ENCODE data around the gene ELF3.
"Not testable (repeated sequence)": the region's sequence is repeated elsewhere in the genome, so short reads cannot be mapped to it uniquely, and the experiment has no call there.

The ELF3 gene

GRCh38 chr1:202018468-202019234 lies 8.3 kb downstream of the ELF3 start:
- Histone ChIP-seq H3K4me3 (ENCODE audit: low read depth in 1 of 2, low read length in 2 of 2) (no peak overlapping the region), H3K27ac (ENCODE audit: low read length) (peak overlapping the region; percentile 68), H3K36me3 (ENCODE audit: control insufficient read depth in 1 of 2, insufficient read depth in 2 of 2, low read length in 2 of 2) (peaks cover 0 to 13% of the 10 kb centered on the region in 2 donors), H3K4me1 (ENCODE audit: control insufficient read depth in 1 of 2, insufficient read depth in 2 of 2, low read length in 2 of 2) (no peaks in the 10 kb centered on the region), H3K9me3 (ENCODE audit: control insufficient read depth in 1 of 2, low read length in 2 of 2) (no peaks in the 10 kb centered on the region), H3K27me3 (ENCODE audit: low read depth, low read length) (no peaks in the 10 kb centered on the region)

- H3K27ac ChIP-seq (ENCODE audit: low read length) = peak overlapping the region; percentile 68
- not testable (repeated sequence) for H3K27me3 ChIP-seq (ENCODE audit: low read depth, low read length); H3K4me1 ChIP-seq (ENCODE audit: control insufficient read depth in 1 of 2, insufficient read depth in 2 of 2, low read length in 2 of 2); H3K36me3 ChIP-seq (ENCODE audit: control insufficient read depth in 1 of 2, insufficient read depth in 2 of 2, low read length in 2 of 2); H3K9me3 ChIP-seq (ENCODE audit: control insufficient read depth in 1 of 2, low read length in 2 of 2); H3K4me3 ChIP-seq (ENCODE audit: low read depth in 1 of 2, low read length in 2 of 2)
These were observed 8.8 kb downstream of the ELF3 start for GRCh38 chr1:202019235-202019558.

DNA sequence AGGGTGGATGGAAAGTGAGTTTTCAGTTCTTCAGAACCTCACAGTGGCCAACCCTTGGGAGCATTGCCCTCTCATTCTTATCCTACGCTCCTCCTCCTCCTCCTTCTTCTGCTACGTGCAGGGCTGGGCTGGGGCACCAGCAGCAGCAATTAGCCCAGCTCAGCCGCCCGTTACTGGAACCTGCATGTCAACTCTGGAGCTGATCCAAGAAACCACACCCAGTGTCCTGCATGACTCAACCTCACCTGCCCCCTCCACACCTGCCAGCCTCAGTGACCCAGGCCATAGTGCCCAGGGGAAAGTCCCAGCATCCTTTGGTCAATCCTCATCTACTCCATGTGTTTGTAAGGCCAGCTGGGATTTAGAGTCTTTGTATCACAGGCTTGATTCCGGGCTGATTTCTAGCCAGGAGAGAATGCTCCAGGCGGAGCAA lies 12.6 kb downstream of the ELF3 start:
- Histone ChIP-seq H3K4me1 (ENCODE audit: control insufficient read depth in 1 of 2, insufficient read depth in 2 of 2, low read length in 2 of 2) (no peaks in the 10 kb centered on the region), H3K9me3 (ENCODE audit: control insufficient read depth in 1 of 2, low read length in 2 of 2) (no peaks in the 10 kb centered on the region), H3K36me3 (ENCODE audit: control insufficient read depth in 1 of 2, insufficient read depth in 2 of 2, low read length in 2 of 2) (no peaks in the 10 kb centered on the region), H3K4me3 (ENCODE audit: low read depth in 1 of 2, low read length in 2 of 2) (no peak overlapping the region), H3K27ac (ENCODE audit: low read length) (peak overlapping the region; percentile 39), H3K27me3 (ENCODE audit: low read depth, low read length) (no peaks in the 10 kb centered on the region)

DNA sequence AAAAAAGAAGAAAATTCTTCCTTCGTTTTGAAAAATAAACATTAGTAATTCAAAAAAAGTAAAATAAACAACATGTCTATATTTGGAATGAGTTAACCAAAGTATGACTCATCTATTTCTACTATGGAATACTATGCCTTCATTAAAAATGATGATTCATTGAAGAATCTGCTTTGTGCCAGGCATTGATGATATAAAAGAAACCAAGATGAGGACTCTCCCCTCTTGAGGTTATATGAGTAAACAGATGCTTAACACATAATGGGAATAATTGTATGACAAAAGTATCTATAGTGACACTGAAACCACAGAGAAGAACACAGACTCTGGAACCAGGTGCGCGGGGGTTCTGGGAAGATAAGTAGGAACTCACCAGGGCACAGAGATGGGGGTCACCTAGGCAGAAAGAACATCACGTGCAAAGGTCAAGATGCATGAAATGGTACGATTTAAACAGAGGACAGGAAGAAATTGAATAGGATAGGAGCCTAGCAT lies 18.8 kb downstream of the ELF3 start:
- Histone ChIP-seq H3K4me3 (ENCODE audit: low read depth in 1 of 2, low read length in 2 of 2) (no peak overlapping the region), H3K27ac (ENCODE audit: low read length) (no peak overlapping the region), H3K4me1 (ENCODE audit: control insufficient read depth in 1 of 2, insufficient read depth in 2 of 2, low read length in 2 of 2) (no peaks in the 10 kb centered on the region), H3K36me3 (ENCODE audit: control insufficient read depth in 1 of 2, insufficient read depth in 2 of 2, low read length in 2 of 2) (no peaks in the 10 kb centered on the region), H3K27me3 (ENCODE audit: low read depth, low read length) (no peaks in the 10 kb centered on the region), H3K9me3 (ENCODE audit: control insufficient read depth in 1 of 2, low read length in 2 of 2) (no peaks in the 10 kb centered on the region)

DNA sequence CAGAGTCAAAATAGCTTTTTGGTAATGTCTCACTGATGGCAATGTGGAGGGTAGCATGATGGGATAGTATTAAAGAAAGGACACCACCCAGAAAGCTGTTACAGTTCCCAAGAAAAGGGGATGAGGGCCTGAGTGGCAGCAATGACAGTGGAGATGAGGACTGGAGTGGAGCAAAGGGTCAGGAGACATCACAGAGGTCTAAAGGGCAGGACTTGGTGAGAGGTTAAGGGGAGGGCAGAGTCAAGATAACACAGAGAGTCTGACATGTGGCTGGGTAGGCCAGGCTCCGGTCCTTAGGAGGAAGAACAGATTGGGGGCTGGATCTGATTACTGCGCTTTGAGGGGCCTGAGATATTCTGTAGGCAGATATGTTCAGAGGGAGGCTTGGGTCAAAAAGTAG lies 19.3 kb downstream of the ELF3 start:
- Histone ChIP-seq H3K4me1 (ENCODE audit: control insufficient read depth in 1 of 2, insufficient read depth in 2 of 2, low read length in 2 of 2) (no peaks in the 10 kb centered on the region), H3K27ac (ENCODE audit: low read length) (no peak overlapping the region), H3K27me3 (ENCODE audit: low read depth, low read length) (no peaks in the 10 kb centered on the region), H3K36me3 (ENCODE audit: control insufficient read depth in 1 of 2, insufficient read depth in 2 of 2, low read length in 2 of 2) (no peaks in the 10 kb centered on the region), H3K4me3 (ENCODE audit: low read depth in 1 of 2, low read length in 2 of 2) (no peak overlapping the region), H3K9me3 (ENCODE audit: control insufficient read depth in 1 of 2, low read length in 2 of 2) (no peaks in the 10 kb centered on the region)

GRCh38 chr1:202031796-202032195 lies 21.4 kb downstream of the ELF3 start:
- H3K4me1 ChIP-seq (ENCODE audit: control insufficient read depth in 1 of 2, insufficient read depth in 2 of 2, low read length in 2 of 2) = no peaks in the 10 kb centered on the region
- no peaks in the 10 kb centered on the region for H3K9me3 ChIP-seq (ENCODE audit: control insufficient read depth in 1 of 2, low read length in 2 of 2)
- H3K27me3 ChIP-seq (ENCODE audit: low read depth, low read length) = no peaks in the 10 kb centered on the region
- no peaks in the 10 kb centered on the region for H3K36me3 ChIP-seq (ENCODE audit: control insufficient read depth in 1 of 2, insufficient read depth in 2 of 2, low read length in 2 of 2)
- H3K4me3 ChIP-seq (ENCODE audit: low read depth in 1 of 2, low read length in 2 of 2) = no peak overlapping the region
- H3K27ac ChIP-seq (ENCODE audit: low read length) = no peak overlapping the region

- Histone ChIP-seq H3K27me3 (ENCODE audit: low read depth, low read length) (no peaks in the 10 kb centered on the region), H3K36me3 (ENCODE audit: control insufficient read depth in 1 of 2, insufficient read depth in 2 of 2, low read length in 2 of 2) (no peaks in the 10 kb centered on the region), H3K4me1 (ENCODE audit: control insufficient read depth in 1 of 2, insufficient read depth in 2 of 2, low read length in 2 of 2) (no peaks in the 10 kb centered on the region), H3K27ac (ENCODE audit: low read length) (peak overlapping the region; percentile 87), H3K4me3 (ENCODE audit: low read depth in 1 of 2, low read length in 2 of 2) (no peak overlapping the region), H3K9me3 (ENCODE audit: control insufficient read depth in 1 of 2, low read length in 2 of 2) (no peaks in the 10 kb centered on the region)
These were observed 23.8 kb downstream of the ELF3 start for GRCh38 chr1:202034149-202034682.

DNA sequence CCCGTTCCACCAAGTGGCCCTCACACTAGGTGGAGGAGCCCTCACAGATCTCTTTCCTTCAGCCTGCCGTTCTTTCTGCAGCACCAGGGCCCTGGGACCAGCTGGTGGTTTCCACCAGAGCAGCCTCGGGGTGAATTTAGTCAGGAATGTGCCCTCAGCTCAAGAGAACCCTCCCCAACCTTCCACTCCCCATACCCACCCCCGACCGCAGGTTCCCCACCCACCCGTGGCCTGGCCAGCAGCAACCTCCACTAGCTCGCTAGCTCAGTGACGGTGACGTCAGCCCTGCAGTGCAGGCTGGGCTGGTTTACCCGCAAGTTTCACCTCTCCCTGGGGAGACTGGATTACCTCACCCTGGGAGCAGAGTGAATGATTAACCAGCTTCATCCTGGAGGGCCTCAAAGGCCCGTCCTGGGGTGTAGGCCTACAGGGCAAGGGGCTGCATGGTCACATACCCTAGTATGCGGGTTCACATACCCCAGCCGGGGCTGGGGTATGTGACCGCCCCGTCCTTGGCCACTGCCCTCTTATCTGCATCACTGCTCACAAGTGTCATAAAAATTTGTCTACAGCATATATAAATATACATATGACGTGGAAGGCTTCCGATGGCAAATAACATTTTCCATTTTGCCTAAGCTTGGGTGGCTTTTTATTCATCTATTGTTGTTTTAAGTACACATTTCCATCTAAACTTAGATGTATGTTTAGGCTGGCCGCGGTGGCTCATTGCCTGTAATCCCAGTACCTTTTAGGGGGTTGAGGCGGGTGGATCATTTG lies 24.5 kb downstream of the ELF3 start:
- no peaks in the 10 kb centered on the region for H3K27me3 ChIP-seq (ENCODE audit: low read depth, low read length)
- H3K9me3 ChIP-seq (ENCODE audit: control insufficient read depth in 1 of 2, low read length in 2 of 2) = no peaks in the 10 kb centered on the region
- H3K27ac ChIP-seq (ENCODE audit: low read length) = peak overlapping the region; percentile 87
- H3K36me3 ChIP-seq (ENCODE audit: control insufficient read depth in 1 of 2, insufficient read depth in 2 of 2, low read length in 2 of 2) = no peaks in the 10 kb centered on the region
- no peak overlapping the region for H3K4me3 ChIP-seq (ENCODE audit: low read depth in 1 of 2, low read length in 2 of 2)
- no peaks in the 10 kb centered on the region for H3K4me1 ChIP-seq (ENCODE audit: control insufficient read depth in 1 of 2, insufficient read depth in 2 of 2, low read length in 2 of 2)

DNA sequence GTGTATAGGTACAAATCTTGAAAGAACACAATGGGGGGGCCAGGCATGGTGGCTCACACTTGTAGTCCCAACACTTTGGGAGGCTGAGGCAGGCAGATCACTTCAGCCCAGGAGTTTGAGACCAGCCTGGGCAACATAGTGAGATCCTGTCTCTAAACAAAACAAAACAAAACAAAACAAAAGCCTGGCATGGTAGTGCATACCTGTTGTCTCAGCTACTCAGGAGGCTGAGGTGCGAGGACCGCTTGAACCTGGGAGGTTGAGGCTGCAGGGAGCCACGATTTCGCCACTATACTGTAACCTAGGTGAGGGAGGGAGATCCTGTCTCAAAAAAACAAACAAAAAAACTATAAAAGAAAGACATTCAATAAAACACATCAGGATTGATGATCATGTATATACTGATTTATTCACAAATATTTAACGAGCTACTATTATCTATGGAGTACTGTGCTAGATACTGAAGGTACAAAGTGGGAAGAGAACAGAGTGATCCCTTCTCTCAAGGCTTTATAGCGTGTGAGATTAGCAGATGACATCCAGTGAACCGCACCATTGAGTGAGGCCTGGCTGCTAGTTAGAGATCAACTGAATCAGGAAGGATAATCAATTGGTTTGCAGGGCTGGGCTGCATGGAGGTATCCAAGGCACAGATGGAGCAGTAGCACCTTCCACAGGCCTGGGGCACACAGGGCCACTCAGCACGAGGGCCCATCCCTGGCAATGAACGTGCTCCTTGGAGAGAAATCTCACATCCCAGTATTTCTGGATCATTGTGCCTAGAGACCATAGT lies 26.4 kb downstream of the ELF3 start:
- no peaks in the 10 kb centered on the region for H3K4me1 ChIP-seq (ENCODE audit: control insufficient read depth in 1 of 2, insufficient read depth in 2 of 2, low read length in 2 of 2)
- H3K27me3 ChIP-seq (ENCODE audit: low read depth, low read length) = no peaks in the 10 kb centered on the region
- H3K4me3 ChIP-seq (ENCODE audit: low read depth in 1 of 2, low read length in 2 of 2) = no peak overlapping the region
- H3K27ac ChIP-seq (ENCODE audit: low read length) = no peak overlapping the region
- no peaks in the 10 kb centered on the region for H3K9me3 ChIP-seq (ENCODE audit: control insufficient read depth in 1 of 2, low read length in 2 of 2)
- H3K36me3 ChIP-seq (ENCODE audit: control insufficient read depth in 1 of 2, insufficient read depth in 2 of 2, low read length in 2 of 2) = no peaks in the 10 kb centered on the region

DNA sequence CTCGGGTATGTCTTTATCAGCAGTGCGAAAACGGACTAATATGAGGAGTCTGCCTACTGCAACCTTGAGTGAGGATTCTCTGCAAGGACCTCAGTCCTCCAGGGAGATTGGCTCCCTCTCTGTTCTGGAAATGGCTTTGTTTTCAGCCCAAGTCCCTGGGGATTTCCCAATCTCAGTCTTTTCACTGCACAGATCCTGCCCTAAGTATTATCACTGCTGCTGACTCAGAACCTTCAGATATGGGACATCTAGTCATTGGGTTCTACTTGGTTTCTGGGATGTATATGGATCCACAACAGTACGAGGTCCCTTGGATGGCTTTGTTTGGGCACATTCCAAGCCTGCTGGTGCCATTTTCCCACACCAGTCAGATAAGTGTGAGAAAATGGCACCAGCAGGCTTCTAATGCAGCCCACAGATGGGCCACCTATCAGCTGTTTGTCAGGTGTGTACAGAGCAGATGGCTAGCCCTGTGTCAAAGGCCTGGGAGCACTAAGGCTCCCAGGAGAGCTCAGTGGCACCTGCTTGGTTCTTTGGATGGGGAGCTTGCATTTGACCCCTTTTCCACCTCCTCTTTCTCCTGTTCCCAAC lies 27.4 kb downstream of the ELF3 start:
- no peaks in the 10 kb centered on the region for H3K27me3 ChIP-seq (ENCODE audit: low read depth, low read length)
- no peaks in the 10 kb centered on the region for H3K9me3 ChIP-seq (ENCODE audit: control insufficient read depth in 1 of 2, low read length in 2 of 2)
- H3K4me1 ChIP-seq (ENCODE audit: control insufficient read depth in 1 of 2, insufficient read depth in 2 of 2, low read length in 2 of 2) = no peaks in the 10 kb centered on the region
- H3K36me3 ChIP-seq (ENCODE audit: control insufficient read depth in 1 of 2, insufficient read depth in 2 of 2, low read length in 2 of 2) = no peaks in the 10 kb centered on the region
- H3K4me3 ChIP-seq (ENCODE audit: low read depth in 1 of 2, low read length in 2 of 2) = no peak overlapping the region
- no peak overlapping the region for H3K27ac ChIP-seq (ENCODE audit: low read length)
